Progenitor cell of endocrine pancreas (in vitro differentiated cells): ENCODE measurements around the gene DCDC2. TPM values are rescaled to one million over a fixed set of nuclear protein-coding genes. Genes with fewer than 3 reads are reported as not detected.
A peak's percentile ranks its signal among the peaks of the same experiment; 100 is the strongest.

Experiments
- DNase-seq: peaks from one replicate; pipeline ENCODE4 v3.0.0; 2021; ENCODE audit warnings: low spot score; ENCODE audit not compliant: unreplicated experiment
- H3K27ac Mint-ChIP-seq: 2 replicates; pipeline ENCODE4 v1.8.0; 2021; ENCODE audit warnings: mild to moderate bottlenecking, moderate library complexity, mixed read lengths
- H3K27me3 Mint-ChIP-seq: 2 replicates; pipeline ENCODE4 v1.8.0; 2021; ENCODE audit warnings: mixed read lengths
- H3K36me3 Mint-ChIP-seq: 2 replicates; pipeline ENCODE4 v1.8.0; 2022; ENCODE audit warnings: mixed read lengths; ENCODE audit not compliant: insufficient read depth
- H3K4me1 Mint-ChIP-seq: 2 replicates; pipeline ENCODE4 v1.8.0; 2021; ENCODE audit warnings: low read depth, mixed read lengths
- H3K4me3 Mint-ChIP-seq: 2 replicates; pipeline ENCODE4 v1.8.0; 2021; ENCODE audit warnings: low read depth, mild to moderate bottlenecking, moderate library complexity, mixed read lengths
- H3K9me3 Mint-ChIP-seq: 2 replicates; pipeline ENCODE4 v1.8.0; 2021; ENCODE audit warnings: low read depth, mixed read lengths
- CTCF ChIP-seq: fragments of 200-600 bp; sonication (generic); IDR thresholded peaks from one replicate; pipeline ENCODE4 v1.5.0; 2021; ENCODE audit warnings: antibody characterized with exemption, mild to moderate bottlenecking; ENCODE audit not compliant: unreplicated experiment
- total RNA-seq: library from RNA; stranded (reverse); gene quantifications from 2 replicates; pipeline ENCODE4 v1.2.1, GENCODE V29; 2021

DCDC2 gene
- total RNA-seq, 1 donor from 2014 or later, result 22.2 TPM

GRCh38 chr6:24283043-24283985 is 74.5 kb downstream of the DCDC2 start:
- DNase-seq, result peak; percentile 46
- no peak overlapping the region for H3K27ac Mint-ChIP-seq

GRCh38 chr6:24274441-24275083 is 83.3 kb downstream of the DCDC2 start:
- DNase-seq, result no peak
- Mint-ChIP-seq H3K4me3 (no peak overlapping the region), H3K36me3 (peaks cover 2% of the 10 kb centered on the region), H3K9me3 (no peaks in the 10 kb centered on the region), H3K4me1 (peaks cover 23% of the 10 kb centered on the region), H3K27me3 (no peaks in the 10 kb centered on the region), H3K27ac (no peak overlapping the region)
- peak; percentile 73 for TF ChIP-seq CTCF

More at GRCh38 chr6:24283043-24283985, 74.5 kb downstream of the DCDC2 start:
- Mint-ChIP-seq H3K36me3 (peaks cover 3% of the 10 kb centered on the region), H3K9me3 (peaks cover 4% of the 10 kb centered on the region), H3K27me3 (no peaks in the 10 kb centered on the region), H3K4me3 (peak overlapping the region; percentile 68), H3K4me1 (peaks cover 6% of the 10 kb centered on the region)
- peak; percentile 76 for TF ChIP-seq CTCF

- DNase-seq, result no peak
- H3K4me1 Mint-ChIP-seq, result peaks cover 26% of the 10 kb centered on the region
- peaks cover 2% of the 10 kb centered on the region for H3K36me3 Mint-ChIP-seq
- no peak overlapping the region for H3K4me3 Mint-ChIP-seq
- no peaks in the 10 kb centered on the region for H3K9me3 Mint-ChIP-seq
- no peak for TF ChIP-seq CTCF
- no peaks in the 10 kb centered on the region for H3K27me3 Mint-ChIP-seq
- no peak overlapping the region for H3K27ac Mint-ChIP-seq
Observed at GRCh38 chr6:24273096-24273870, 84.6 kb downstream of the DCDC2 start.

GRCh38 chr6:24272553-24272952 is 85.3 kb downstream of the DCDC2 start:
- no peak for DNase-seq
- no peak overlapping the region for H3K4me3 Mint-ChIP-seq
- H3K27me3 Mint-ChIP-seq, result no peaks in the 10 kb centered on the region
- H3K27ac Mint-ChIP-seq, result no peak overlapping the region
- no peaks in the 10 kb centered on the region for H3K9me3 Mint-ChIP-seq
- TF ChIP-seq CTCF, result no peak
- peaks cover 24% of the 10 kb centered on the region for H3K4me1 Mint-ChIP-seq
- peaks cover 1% of the 10 kb centered on the region for H3K36me3 Mint-ChIP-seq

GRCh38 chr6:24272148-24272547 is 85.7 kb downstream of the DCDC2 start:
- Mint-ChIP-seq H3K27me3 (no peaks in the 10 kb centered on the region), H3K9me3 (no peaks in the 10 kb centered on the region), H3K27ac (no peak overlapping the region), H3K4me1 (peaks cover 21% of the 10 kb centered on the region), H3K36me3 (no peaks in the 10 kb centered on the region), H3K4me3 (no peak overlapping the region)
- DNase-seq, result no peak
- no peak for TF ChIP-seq CTCF
